Measurements from ENCODE around the gene NKX3-2.

NKX3-2 gene

GRCh38 chr4:13542577-13543031 lies 1.7 kb downstream of the NKX3-2 start:
- Histone ChIP-seq H3K79me2 (ENCODE audit: control insufficient read depth, insufficient read depth, low read length, poor library complexity) (no peaks in the 10 kb centered on the region), H2BK12ac (ENCODE audit: low read length) (no peak overlapping the region), H4K12ac (ENCODE audit: low read depth, low read length) (no peak overlapping the region), H2AK5ac (ENCODE audit: low read length) (no peak overlapping the region), H3K4me3 (ENCODE audit: low read depth, low read length) (no peak overlapping the region), H3K18ac (ENCODE audit: low read length) (no peak overlapping the region), H3K27ac (ENCODE audit: low read depth, low read length) (no peak overlapping the region), H2BK120ac (ENCODE audit: insufficient read depth, low read length, poor library complexity) (no peak overlapping the region), H3K9me3 (ENCODE audit: insufficient read depth, low read depth, low read length) (peaks cover 16% of the 10 kb centered on the region), H2AFZ (ENCODE audit: insufficient read depth, low read length, poor library complexity) (no peak overlapping the region), H4K91ac (ENCODE audit: low read depth, low read length) (no peak overlapping the region), H4K8ac (ENCODE audit: low read depth, low read length) (no peak overlapping the region), H3K4me2 (ENCODE audit: low read length) (peak overlapping the region; percentile 53), H3K27me3 (ENCODE audit: insufficient read depth, low read length) (peaks cover 82% of the 10 kb centered on the region), H3K36me3 (ENCODE audit: control insufficient read depth in 1 of 2, insufficient read depth in 2 of 2, low read length in 2 of 2) (no peaks in the 10 kb centered on the region), H3K4me1 (ENCODE audit: control insufficient read depth in 1 of 2, insufficient read depth in 2 of 2, low read length in 2 of 2) (peaks cover 6 to 23% of the 10 kb centered on the region in 2 experiments), H3K14ac (ENCODE audit: low read length) (no peak overlapping the region), H3K79me1 (ENCODE audit: low read length) (no peaks in the 10 kb centered on the region), H2BK5ac (ENCODE audit: low read depth, low read length, poor library complexity) (no peak overlapping the region), H3K23ac (ENCODE audit: low read length) (no peak overlapping the region), H3K9ac (ENCODE audit: low read length) (no peak overlapping the region), H3K4ac (ENCODE audit: low read depth, low read length) (no peak overlapping the region)
- no CpG with 5 or more reads among the region's 27 CpGs for WGBS (ENCODE audit: extremely low coverage, insufficient coverage, insufficient read length)
- DNase-seq: no peak

- peak in 1 of 2 donors; percentile 57 for DNase-seq
These were observed 2.4 kb downstream of the NKX3-2 start for GRCh38 chr4:13541720-13542576.

GRCh38 chr4:13541176-13541604 lies 3.1 kb downstream of the NKX3-2 start:
- Histone ChIP-seq H4K8ac (ENCODE audit: low read depth, low read length) (no peak overlapping the region), H2BK12ac (ENCODE audit: low read length) (no peak overlapping the region), H4K12ac (ENCODE audit: low read depth, low read length) (no peak overlapping the region), H3K4me1 (ENCODE audit: control insufficient read depth in 1 of 2, insufficient read depth in 2 of 2, low read length in 2 of 2) (peaks cover 6 to 17% of the 10 kb centered on the region in 2 experiments), H3K4ac (ENCODE audit: low read depth, low read length) (no peak overlapping the region), H3K23ac (ENCODE audit: low read length) (no peak overlapping the region), H3K9me3 (ENCODE audit: insufficient read depth, low read depth, low read length) (peaks cover 16% of the 10 kb centered on the region), H3K18ac (ENCODE audit: low read length) (no peak overlapping the region), H4K91ac (ENCODE audit: low read depth, low read length) (no peak overlapping the region), H3K9ac (ENCODE audit: low read length) (no peak overlapping the region), H3K4me2 (ENCODE audit: low read length) (no peak overlapping the region), H2AFZ (ENCODE audit: insufficient read depth, low read length, poor library complexity) (no peak overlapping the region), H3K27me3 (ENCODE audit: insufficient read depth, low read length) (peaks cover 82% of the 10 kb centered on the region), H3K4me3 (ENCODE audit: low read depth, low read length) (no peak overlapping the region), H2BK5ac (ENCODE audit: low read depth, low read length, poor library complexity) (no peak overlapping the region), H2AK5ac (ENCODE audit: low read length) (no peak overlapping the region), H3K79me2 (ENCODE audit: control insufficient read depth, insufficient read depth, low read length, poor library complexity) (no peaks in the 10 kb centered on the region), H3K36me3 (ENCODE audit: control insufficient read depth in 1 of 2, insufficient read depth in 2 of 2, low read length in 2 of 2) (no peaks in the 10 kb centered on the region), H3K79me1 (ENCODE audit: low read length) (no peaks in the 10 kb centered on the region), H3K27ac (ENCODE audit: low read depth, low read length) (no peak overlapping the region), H2BK120ac (ENCODE audit: insufficient read depth, low read length, poor library complexity) (no peak overlapping the region), H3K14ac (ENCODE audit: low read length) (no peak overlapping the region)
- no peak for DNase-seq
- WGBS (ENCODE audit: extremely low coverage, insufficient coverage, insufficient read length): no CpG with 5 or more reads among the region's 10 CpGs

More at GRCh38 chr4:13541720-13542576, 2.4 kb downstream of the NKX3-2 start:
- no peak overlapping the region for H3K4ac ChIP-seq (ENCODE audit: low read depth, low read length)
- no peak overlapping the region for H4K12ac ChIP-seq (ENCODE audit: low read depth, low read length)
- no peak overlapping the region for H4K91ac ChIP-seq (ENCODE audit: low read depth, low read length)
- no peak overlapping the region for H2AFZ ChIP-seq (ENCODE audit: insufficient read depth, low read length, poor library complexity)
- WGBS (ENCODE audit: extremely low coverage, insufficient coverage, insufficient read length): no CpG with 5 or more reads among the region's 79 CpGs
- H3K4me2 ChIP-seq (ENCODE audit: low read length): peak overlapping the region; percentile 53
- no peak overlapping the region for H2BK120ac ChIP-seq (ENCODE audit: insufficient read depth, low read length, poor library complexity)
- no peak overlapping the region for H3K14ac ChIP-seq (ENCODE audit: low read length)
- H3K79me2 ChIP-seq (ENCODE audit: control insufficient read depth, insufficient read depth, low read length, poor library complexity): no peaks in the 10 kb centered on the region
- peaks cover 82% of the 10 kb centered on the region for H3K27me3 ChIP-seq (ENCODE audit: insufficient read depth, low read length)
- peaks cover 6 to 21% of the 10 kb centered on the region in 2 experiments for H3K4me1 ChIP-seq (ENCODE audit: control insufficient read depth in 1 of 2, insufficient read depth in 2 of 2, low read length in 2 of 2)
- H2BK5ac ChIP-seq (ENCODE audit: low read depth, low read length, poor library complexity): no peak overlapping the region
- no peak overlapping the region for H4K8ac ChIP-seq (ENCODE audit: low read depth, low read length)
- H3K18ac ChIP-seq (ENCODE audit: low read length): no peak overlapping the region
- no peak overlapping the region for H3K27ac ChIP-seq (ENCODE audit: low read depth, low read length)
- H3K9ac ChIP-seq (ENCODE audit: low read length): no peak overlapping the region
- no peak overlapping the region for H3K4me3 ChIP-seq (ENCODE audit: low read depth, low read length)
- no peaks in the 10 kb centered on the region for H3K79me1 ChIP-seq (ENCODE audit: low read length)
- H3K9me3 ChIP-seq (ENCODE audit: insufficient read depth, low read depth, low read length): peaks cover 18% of the 10 kb centered on the region
- no peak overlapping the region for H2BK12ac ChIP-seq (ENCODE audit: low read length)
- no peaks in the 10 kb centered on the region for H3K36me3 ChIP-seq (ENCODE audit: control insufficient read depth in 1 of 2, insufficient read depth in 2 of 2, low read length in 2 of 2)
- H2AK5ac ChIP-seq (ENCODE audit: low read length): no peak overlapping the region
- no peak overlapping the region for H3K23ac ChIP-seq (ENCODE audit: low read length)

GRCh38 chr4:13540446-13541175 lies 3.7 kb downstream of the NKX3-2 start:
- Histone ChIP-seq H3K4me1 (ENCODE audit: control insufficient read depth in 1 of 2, insufficient read depth in 2 of 2, low read length in 2 of 2) (peaks cover 6 to 17% of the 10 kb centered on the region in 2 experiments), H3K4ac (ENCODE audit: low read depth, low read length) (no peak overlapping the region), H3K27ac (ENCODE audit: low read depth, low read length) (no peak overlapping the region), H3K9me3 (ENCODE audit: insufficient read depth, low read depth, low read length) (peaks cover 16% of the 10 kb centered on the region), H3K4me3 (ENCODE audit: low read depth, low read length) (no peak overlapping the region), H3K27me3 (ENCODE audit: insufficient read depth, low read length) (peaks cover 86% of the 10 kb centered on the region), H2BK12ac (ENCODE audit: low read length) (no peak overlapping the region), H3K79me1 (ENCODE audit: low read length) (no peaks in the 10 kb centered on the region), H2AFZ (ENCODE audit: insufficient read depth, low read length, poor library complexity) (no peak overlapping the region), H3K18ac (ENCODE audit: low read length) (no peak overlapping the region), H2BK5ac (ENCODE audit: low read depth, low read length, poor library complexity) (no peak overlapping the region), H3K9ac (ENCODE audit: low read length) (no peak overlapping the region), H2BK120ac (ENCODE audit: insufficient read depth, low read length, poor library complexity) (no peak overlapping the region), H4K8ac (ENCODE audit: low read depth, low read length) (no peak overlapping the region), H3K4me2 (ENCODE audit: low read length) (no peak overlapping the region), H2AK5ac (ENCODE audit: low read length) (no peak overlapping the region), H3K23ac (ENCODE audit: low read length) (no peak overlapping the region), H4K91ac (ENCODE audit: low read depth, low read length) (no peak overlapping the region), H3K36me3 (ENCODE audit: control insufficient read depth in 1 of 2, insufficient read depth in 2 of 2, low read length in 2 of 2) (no peaks in the 10 kb centered on the region), H4K12ac (ENCODE audit: low read depth, low read length) (no peak overlapping the region), H3K79me2 (ENCODE audit: control insufficient read depth, insufficient read depth, low read length, poor library complexity) (no peaks in the 10 kb centered on the region), H3K14ac (ENCODE audit: low read length) (no peak overlapping the region)
- no CpG with 5 or more reads among the region's 23 CpGs for WGBS (ENCODE audit: extremely low coverage, insufficient coverage, insufficient read length)
- no peak for DNase-seq

Data from trophoblast cell (in vitro differentiated cells and primary cell).